HT1080 (cell line): ENCODE results near the gene KMT2C. TPM values are rescaled to one million over a fixed set of nuclear protein-coding genes. Genes with fewer than 3 reads are reported as not detected.
"Not testable (repeated sequence)": the region's sequence is repeated elsewhere in the genome, so short reads cannot be mapped to it uniquely, and the experiment has no call there.

Experiments
- DNase-seq: peaks from one replicate; pipeline ENCODE4 v3.0.0-alpha.2; 2015; ENCODE audit warnings: low read depth
- total RNA-seq: library from RNA; depleted of rRNA; stranded (reverse); fragments of >200 nt; shearing (Covaris generic); gene quantifications from 2 replicates; pipeline ENCODE4 v1.2.3, GENCODE V29; 2014

Gene KMT2C
- total RNA-seq, 1 experiment from 2014 or later: 11.3 TPM

DNA sequence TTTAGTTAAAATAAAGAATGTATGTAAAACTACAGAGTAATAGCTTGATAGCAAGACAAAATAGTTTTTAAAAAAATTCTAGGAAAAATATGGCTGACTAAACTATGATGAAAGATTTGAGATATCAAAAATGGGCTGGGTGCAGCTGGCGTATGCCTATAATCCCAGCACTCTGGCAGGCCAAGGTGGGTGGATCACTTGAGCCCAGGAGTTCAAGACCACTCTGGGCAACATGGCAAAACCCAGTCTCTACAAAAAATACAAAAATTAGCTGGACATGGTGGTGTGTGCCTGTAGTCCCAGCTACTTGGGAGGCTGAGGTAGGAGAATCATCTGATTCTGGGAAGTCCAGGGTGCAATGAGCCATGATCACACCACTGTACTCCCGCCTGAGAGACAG, 29.8 kb downstream of the KMT2C start:
- DNase-seq: peak; percentile 15

DNA sequence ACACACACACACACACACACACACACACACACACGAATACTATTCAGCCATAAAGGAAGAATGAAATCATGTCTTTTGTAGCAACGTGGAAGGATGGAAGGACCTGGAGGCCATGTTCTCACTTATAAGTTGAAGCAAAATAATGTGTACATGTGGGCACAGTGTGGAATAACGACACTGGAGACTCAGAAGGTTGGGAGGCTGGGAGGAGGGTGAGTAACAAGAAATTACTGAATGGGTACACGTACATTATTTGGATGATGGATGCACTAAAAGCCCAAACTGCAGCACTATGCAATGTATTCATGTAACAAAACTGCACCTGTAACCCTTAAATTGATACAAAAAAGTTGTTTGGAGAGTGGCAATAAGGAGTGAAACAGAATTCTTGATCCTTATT, 32.1 kb downstream of the KMT2C start:
- DNase-seq: no peak

DNA sequence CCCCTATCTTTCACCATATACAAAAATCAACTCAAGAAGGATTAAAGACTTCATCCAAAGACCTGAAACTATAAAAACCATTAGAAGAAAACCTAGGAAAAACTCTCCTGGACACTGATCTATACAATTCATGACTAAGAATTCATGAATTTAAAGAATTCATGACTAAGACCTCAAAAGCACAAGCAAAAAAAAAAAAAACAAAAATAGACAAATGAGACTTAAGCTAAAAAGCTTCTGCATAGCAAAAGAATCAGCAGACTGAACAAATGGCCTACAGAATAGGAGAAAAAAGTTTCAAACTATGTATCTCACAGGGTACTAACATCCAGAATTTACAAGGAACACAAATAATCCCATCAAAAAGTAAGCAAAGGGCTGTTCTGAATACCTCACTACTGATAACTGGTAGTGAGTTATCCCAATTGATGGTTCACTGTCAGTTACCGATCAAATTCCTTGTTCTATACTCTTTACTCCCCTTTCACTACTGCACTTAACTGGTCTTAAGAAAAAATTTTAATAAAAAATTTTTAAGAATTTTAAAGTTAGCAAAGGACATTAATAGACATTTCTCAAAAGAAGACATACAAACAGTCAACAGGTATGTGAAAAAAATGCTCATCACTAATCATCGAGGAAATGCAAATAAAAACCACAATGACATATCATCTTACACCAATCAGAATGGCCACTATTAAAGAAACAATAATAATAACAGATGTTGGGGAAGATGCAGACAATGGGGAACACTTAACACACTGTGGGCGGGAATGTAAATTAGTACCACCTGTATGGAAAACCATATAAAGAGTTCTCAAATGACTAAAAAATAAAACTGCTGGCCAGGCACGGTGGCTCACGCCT, 33.2 kb downstream of the KMT2C start:
- DNase-seq: peak; percentile 67

DNA sequence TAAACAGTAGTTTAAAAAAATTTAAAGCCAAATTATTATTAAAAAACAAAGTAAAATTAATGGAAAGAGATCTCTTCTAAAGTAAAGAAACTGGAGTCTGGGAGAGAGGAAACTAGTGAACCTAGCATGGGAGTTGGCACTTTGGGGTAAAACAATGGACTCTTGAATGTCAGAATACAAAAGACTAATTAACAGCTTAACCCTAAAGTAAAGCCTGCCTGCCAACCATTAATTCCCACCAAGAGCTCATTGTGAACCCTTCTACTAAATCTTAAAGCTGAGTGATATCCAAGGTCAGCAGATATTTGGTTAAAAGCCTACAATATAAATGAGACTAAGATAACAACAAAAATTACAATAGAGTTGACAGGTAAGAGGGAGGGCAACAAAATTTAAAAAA, 36.5 kb downstream of the KMT2C start:
- no peak for DNase-seq

DNA sequence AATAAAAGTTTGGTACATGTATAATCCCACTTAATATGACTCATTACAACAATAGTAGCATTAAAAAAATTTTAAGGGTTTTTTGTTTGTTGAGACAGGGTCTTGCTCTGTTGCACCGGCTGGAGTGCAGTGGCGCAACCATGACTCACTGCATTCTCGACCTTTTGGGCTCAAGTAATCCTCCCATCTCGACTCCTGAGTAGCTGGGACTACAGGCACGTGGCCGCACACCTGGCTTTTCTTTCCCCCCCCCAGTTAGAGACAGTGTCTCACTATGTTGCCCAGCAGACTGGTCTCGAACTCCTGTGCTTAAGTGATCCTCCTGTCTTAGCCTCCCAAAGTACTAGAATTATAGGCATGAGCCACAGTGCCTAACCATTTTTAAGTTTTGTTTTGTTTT, 40.7 kb downstream of the KMT2C start:
- peak; percentile 45 for DNase-seq

DNA sequence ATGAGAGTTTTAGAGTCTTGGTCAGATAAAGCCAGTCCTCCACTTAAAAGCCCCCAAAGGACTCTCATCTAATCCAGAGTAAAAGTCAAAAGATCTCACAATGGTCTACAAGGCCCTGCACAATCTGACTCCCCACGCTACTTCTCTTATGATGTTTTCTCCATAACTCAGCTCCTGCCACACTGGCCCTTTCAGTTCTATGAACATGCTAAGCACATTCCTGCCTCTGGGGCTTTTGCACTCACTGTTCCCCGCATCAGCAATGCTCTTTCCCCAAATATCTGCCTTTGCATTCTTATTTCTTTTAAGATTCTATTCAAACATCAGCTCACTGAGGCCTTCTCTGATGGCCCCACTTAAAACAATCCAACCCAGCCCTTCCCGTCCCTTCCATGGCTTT, 41.6 kb downstream of the KMT2C start:
- DNase-seq: not testable (repeated sequence)

DNA sequence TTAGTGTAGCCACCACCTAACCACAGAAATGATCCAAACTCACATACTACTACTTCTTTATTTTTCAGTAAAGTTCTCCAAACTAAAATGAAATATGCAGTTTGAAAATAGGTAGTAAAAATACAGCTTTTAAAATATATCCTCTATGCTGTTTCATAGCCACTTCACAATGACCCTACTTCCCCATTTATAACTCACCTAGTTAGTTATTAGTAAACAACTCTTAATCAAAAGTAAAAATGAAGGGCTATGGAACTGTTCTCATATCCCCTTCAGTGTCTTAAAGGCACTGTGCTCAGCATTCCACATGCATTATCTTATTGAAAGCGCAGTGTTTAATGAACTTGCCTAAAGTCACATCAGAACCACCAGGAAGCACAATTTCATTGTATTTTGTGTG, 43.5 kb downstream of the KMT2C start:
- no peak for DNase-seq

DNA sequence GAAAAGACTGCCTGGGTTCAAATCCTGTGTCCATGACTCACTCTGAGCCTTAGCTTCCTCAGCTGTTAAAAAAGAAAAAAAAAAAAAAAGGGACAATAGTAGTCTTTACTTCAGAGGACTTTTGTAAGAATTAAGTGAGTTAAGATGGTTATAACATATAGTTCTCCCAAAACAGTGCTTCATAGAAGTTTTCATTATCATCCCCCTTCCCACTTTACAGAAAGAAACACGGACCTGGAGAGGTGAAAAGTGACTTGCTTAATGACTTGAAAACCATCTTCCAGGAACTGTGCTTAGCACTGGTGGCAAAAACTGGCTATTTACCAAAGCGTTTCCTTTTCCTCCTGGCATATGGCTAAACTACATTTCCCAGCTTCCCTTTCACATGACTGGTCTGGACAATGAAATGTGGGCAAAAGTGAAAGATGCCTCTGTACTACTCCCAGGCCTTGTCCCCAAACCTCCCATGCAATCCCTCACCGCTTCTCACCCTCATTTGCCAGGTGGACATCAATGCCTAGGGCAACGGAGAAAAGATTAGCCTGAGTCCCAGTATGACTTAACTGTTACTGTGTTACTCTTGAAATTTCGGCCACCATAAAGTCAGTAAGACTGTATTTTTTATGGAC, 49.6 kb downstream of the KMT2C start:
- not testable (repeated sequence) for DNase-seq

DNA sequence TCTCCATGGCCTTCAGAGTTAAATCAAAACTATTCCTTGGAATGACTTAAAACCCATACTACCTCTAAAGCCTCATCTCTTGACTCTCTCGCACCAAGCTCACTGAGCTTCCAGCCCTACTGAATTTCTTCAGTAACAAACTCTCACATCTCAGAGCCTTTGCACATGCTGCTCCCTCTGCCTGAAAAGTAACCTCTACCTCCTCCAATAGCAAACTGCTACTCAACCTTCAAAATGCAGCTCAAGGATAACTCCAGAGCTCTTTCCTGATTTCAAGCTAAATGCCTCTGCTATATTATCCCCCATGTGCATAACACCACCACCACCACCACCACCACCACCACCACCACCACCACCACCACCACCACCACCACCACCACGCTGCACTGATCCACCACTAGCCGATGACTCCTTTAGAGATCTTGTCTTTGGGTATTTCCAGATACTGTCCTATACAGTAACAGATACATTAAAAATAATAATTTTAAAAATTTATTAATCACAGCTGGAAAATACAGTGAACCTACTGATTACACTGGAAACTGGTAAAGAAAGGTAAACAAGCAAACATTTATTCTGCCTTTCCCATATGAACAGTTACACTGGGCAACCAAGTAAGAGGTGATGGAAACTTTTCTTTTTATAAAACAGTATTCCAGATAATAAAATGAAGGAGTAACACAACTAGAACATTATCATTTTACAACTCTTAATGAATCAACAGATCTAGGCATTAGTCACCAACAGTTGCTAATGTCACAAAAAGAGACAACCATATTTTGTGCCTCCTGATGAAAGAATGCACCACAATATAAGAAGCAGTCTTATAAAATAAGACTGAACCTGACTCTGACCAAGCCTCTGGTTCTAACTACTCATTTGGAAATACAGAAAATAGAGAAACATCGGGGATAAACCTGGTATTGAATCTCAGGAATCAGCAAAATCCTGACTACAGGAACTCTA, 51.3 kb downstream of the KMT2C start:
- DNase-seq: not testable (repeated sequence)

DNA sequence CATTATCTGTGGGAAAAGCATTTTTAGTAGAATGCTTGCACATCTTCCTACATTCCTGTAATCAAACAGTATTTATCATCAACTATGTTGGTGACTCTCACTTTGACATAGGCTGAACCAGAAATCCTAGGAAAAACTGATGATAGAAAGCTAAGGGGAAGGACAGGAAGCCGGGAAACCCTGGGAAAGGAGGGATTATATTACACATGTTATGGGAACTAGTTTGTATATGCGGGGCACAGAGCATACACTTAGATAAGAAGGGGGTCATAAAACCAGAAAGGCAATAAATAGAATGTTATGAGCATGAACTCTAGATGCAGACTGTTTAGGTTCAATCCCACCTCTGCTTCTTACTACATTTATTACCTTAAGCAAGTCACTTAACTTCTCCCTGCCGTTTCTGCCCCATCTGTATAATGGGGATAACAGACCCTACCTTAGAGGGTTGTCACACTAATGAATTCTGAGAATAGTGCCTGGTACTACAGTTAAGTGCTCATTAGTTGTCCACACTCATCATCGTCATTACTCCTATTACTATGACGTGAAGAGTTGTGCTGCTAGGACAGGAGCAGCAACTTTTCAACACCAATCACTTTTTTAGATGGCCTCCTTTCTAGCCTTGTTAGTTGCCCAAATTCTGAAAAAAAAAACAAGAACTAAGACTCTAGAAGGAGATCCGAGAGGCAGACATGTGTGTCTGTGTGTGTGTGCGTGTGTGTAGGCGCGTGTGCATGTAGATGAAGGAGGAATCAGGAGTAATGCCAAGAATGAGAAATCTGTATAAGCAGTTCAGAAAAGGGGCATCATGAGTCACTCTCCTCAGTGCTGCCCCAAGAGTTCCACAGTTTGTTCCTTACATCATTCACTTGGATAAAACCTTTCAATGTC, 52.2 kb downstream of the KMT2C start:
- DNase-seq: peak; percentile 64

DNA sequence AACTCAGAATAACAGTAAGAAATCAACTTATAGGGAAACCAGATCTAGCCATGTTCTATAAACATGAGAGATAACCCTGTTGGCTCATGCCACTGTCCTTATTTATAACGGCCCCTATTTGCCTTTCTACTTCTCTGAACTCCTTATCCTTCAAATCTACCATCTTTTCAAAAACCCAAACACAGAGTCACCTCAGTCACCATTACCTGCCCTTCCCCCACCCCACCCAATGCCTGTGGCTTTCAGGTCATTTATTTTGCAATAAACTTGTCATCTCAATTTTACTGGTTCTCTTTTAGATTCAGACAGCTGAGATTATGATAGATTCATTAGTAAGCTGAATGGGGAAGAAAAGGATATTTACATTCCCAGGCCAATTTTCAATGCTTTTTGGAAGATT, 53.6 kb downstream of the KMT2C start:
- no peak for DNase-seq

DNA sequence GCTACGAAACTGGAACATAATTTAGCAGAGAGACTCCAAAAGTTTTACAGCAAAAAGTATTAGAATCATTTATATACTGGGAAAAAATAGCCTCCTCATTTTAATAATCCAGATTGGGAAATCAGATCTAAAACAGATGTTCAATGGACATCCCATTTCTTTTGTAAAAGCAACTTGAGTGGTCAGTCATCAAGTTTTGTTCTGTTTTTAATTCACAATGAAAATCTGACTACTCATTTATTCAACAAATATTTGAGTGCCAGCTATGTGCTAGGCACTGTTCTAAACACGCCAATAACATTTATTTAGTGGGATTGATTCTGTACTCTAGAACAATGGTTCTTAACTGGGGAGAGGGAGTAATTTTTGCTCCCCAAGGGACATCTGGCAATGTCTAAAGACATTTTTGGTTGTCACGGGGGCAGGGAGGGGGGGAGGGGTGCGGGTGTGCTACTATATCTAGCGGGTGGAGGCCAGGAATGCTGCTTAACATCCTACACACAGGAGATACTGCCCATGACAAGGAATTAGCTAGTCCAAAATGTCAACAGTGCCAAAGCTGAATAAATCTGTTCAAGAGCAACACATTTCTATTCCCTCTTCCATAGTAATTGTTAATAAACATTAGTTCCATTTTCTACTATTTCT, 54.7 kb downstream of the KMT2C start:
- not testable (repeated sequence) for DNase-seq

DNA sequence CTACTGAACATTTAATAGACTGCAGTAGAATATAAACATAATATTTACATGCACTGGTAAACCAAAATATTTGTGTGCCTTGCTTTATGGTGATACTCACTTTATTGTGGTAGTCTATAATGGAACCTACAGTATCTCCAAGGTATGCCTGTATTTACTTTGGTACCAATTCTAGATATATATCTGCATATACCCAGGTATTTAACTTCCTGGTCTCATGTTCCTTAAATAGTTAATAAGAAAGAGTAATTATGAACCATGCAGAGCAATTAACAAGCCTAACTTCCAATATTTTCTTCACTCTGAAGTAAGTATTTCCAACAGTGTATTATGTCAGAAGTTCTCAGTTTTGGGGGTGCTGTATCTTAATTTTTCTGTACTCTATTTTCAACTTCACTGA, 57.3 kb downstream of the KMT2C start:
- not testable (repeated sequence) for DNase-seq

DNA sequence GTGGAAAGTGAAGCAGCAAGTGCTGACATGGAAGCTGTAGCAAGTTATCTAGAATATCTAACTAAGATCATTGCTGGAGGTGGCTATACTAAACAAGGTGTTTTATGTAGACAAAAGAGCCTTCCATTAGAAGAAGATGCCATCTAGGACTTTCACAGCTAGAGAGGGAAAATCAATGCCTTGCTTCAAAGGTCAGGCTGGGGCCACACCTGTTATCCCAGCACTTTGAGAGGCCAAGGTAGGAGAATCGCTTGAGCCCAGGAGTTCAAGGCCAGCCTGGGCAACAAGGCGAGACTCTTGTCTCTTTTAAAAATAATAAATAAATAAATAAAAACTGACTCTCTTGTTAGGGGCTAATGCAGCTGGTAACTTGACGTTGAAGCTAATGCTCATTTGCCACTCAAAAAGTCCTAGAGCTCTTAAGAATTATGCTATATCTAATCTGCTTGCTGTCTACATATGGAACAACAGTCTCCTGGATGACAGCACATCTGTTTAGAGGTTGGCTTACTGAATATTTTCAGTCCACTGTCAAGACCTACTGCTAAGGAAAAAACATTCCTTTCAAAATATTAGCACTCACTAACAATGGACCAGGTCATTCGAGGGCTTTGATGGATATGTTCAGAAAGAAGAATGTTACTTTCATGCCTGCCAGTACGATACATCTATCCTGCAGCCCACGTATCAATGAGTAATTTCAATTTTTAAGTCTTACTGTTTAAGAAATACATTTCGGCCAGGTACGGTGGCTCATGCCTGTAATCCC, 58.9 kb downstream of the KMT2C start:
- not testable (repeated sequence) for DNase-seq

DNA sequence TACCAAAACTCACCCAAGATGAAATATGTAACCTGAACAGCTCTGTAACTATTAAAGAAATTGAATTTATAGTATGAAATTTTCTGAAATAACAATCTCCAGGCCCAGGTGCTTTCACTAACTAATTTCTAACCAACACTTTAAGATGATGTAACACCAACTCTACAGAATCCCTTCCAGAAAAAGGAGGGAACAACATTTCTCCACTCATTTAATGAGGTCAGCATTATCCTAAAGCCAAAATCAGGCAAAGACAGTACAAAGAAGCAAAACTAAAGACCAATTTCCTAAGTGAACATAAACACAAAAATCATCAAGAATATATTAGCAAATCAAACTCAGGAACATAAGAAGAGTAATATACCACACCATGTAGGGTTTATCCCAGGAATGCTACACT, 65.5 kb downstream of the KMT2C start:
- DNase-seq: no peak

DNA sequence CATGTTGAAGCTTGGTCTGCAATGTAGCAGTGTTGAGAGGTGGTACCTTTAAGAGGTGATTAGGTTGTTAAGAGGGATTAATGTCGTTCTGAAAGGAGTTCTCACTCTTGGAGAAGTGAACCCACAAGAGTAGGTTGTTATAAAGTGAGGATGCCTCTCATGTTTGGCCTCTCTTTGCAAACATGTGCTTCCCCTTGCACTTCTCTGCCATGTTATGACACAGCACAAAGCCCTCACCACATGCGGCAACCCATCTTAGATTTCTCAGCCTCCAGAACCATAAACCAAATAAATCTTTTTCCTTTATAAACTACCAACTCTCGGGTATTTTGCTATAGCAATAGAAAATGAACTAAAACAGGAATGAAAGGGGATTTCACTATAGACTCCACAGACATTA, 66.3 kb downstream of the KMT2C start:
- DNase-seq: no peak

DNA sequence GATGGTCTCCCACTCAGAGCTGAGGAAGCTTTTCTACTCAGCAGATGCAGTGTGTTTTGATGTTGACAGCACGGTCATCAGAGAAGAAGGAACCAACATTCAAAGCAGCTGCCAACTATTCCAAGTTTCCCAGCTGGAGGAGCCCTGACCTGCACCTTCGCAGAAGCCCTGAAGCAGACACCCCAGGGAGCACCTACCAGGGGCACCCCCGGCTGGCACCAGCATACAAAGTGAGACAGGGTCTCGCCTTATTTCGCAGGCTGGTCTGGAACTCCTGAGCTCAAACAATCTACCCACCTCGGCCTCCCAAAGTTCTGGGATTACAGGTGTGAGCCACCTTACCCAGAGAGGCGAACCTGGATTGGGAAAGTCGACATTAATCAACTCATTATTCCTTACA, 68.6 kb downstream of the KMT2C start:
- no peak for DNase-seq

DNA sequence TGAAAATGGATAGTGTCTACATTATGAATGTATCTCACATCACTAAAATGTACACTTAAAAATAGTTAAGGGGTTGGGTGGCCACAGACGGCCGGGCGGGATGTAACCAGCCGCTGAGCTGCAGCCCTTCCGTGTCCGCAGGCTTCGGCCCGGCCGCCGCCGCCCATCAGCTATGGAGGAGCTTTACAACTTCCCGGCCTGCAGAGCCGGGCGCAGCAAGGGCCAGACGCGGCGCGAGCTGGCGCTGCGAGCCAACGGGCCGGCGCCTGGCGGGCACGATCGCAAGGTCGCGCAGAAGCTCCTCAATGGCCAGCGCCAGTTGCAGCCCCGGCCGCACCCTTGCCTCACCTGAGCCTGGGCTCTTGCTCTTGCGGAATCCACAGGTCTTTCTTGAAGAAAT, 69.1 kb downstream of the KMT2C start:
- DNase-seq: no peak

DNA sequence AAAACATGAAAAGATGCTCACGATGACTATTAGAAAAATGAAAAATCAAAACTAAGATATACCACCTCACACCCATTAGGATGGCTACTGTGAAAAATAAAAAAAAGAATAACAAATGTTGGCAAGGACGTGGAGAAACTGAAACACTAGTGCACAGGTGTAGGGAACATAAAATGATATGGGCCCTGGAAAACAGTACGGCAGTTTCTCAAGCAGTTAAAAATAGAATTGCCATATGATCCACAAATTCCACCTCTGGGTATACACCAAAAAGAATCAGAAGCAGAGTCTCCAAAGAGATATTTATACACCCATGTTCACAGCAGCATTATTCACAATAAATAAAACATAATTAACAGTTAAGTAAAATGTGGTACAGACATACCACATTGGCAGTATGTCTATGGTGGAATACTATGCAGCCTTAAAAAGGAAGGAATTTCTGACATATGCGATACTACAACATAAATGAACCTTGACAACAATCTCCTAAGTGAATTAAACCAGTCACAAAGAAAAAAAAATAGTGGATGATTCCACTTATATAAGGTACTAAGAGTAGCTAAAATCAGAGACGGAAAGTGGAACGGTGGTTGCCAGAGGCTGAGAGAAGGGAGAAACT, 69.7 kb downstream of the KMT2C start:
- DNase-seq: no peak
